ENCODE results near the gene NUMBL.

DNA sequence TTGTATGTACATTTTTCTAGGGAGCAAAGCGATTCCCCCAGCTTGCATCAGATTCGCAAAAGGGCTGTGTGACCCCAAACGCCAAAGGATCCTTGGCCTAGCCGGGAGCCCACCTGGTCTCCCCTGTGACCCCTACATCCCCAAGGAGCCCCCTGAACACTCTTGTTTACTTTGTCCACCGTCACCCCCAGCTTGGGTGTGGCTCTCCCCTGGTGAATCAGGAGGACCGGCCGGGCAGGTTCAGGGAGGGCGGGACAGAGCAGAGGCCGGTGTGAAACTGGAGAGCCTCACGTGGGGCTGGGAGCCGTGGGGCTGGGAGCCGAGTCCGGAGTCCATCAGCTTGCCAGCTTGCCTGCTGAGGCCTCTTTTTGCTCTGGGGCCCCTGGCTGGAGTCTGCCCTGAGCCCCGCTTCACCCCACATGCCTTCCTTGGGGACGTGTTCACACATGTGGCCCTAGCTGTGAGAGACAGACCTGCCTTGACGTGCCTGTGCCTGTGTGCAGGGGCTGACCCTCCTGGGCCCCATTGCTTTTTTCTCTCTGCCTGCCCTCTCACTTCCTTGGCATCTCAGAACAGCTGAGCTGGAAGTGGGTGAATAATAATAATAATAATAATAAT, 28.4 kb upstream of the NUMBL start:
- no peak for TF ChIP-seq POLR2AphosphoS5 (IDR thresholded peaks at IDR 0.05; ENCODE audit: borderline replicate concordance, low read depth, low read length)
- no peak for TF ChIP-seq EZH2 (IDR thresholded peaks at IDR 0.05)
